ENCODE measurements around the gene KLHDC4.
"Not testable (repeated sequence)": the region's sequence is repeated elsewhere in the genome, so short reads cannot be mapped to it uniquely, and the experiment has no call there.

KLHDC4 gene

GRCh38 chr16:87787451-87788091, 21.8 kb upstream of the KLHDC4 start:
- not testable (repeated sequence) for DNase-seq

GRCh38 chr16:87784812-87785211, 19.0 kb upstream of the KLHDC4 start:
- DNase-seq, result no peak

GRCh38 chr16:87782033-87782432, 16.2 kb upstream of the KLHDC4 start:
- DNase-seq, result no peak

- DNase-seq, result no peak
Observed at GRCh38 chr16:87780385-87780989, 14.7 kb upstream of the KLHDC4 start.

- peak; percentile 38 for DNase-seq
Observed at GRCh38 chr16:87778830-87779579, 13.2 kb upstream of the KLHDC4 start.

GRCh38 chr16:87778476-87778829, 12.7 kb upstream of the KLHDC4 start:
- no peak for DNase-seq

GRCh38 chr16:87773836-87774235, 8.1 kb upstream of the KLHDC4 start:
- DNase-seq, result not testable (repeated sequence)

- not testable (repeated sequence) for DNase-seq
Observed at GRCh38 chr16:87767456-87767855, 1.7 kb upstream of the KLHDC4 start.

GRCh38 chr16:87766485-87766797, 655 bp upstream of the KLHDC4 start:
- DNase-seq, result no peak

- DNase-seq, result no peak
Observed at GRCh38 chr16:87765473-87765775, 362 bp downstream of the KLHDC4 start.

GRCh38 chr16:87764600-87765472, 950 bp downstream of the KLHDC4 start:
- DNase-seq, result no peak

GRCh38 chr16:87762620-87763019, 3.2 kb downstream of the KLHDC4 start:
- no peak for DNase-seq

- DNase-seq, result peak; percentile 62
Observed at GRCh38 chr16:87762071-87762571, 3.7 kb downstream of the KLHDC4 start.

GRCh38 chr16:87761060-87761459, 4.7 kb downstream of the KLHDC4 start:
- DNase-seq, result no peak

GRCh38 chr16:87757841-87758426, 7.9 kb downstream of the KLHDC4 start:
- DNase-seq, result no peak

GRCh38 chr16:87754535-87754934, 11.3 kb downstream of the KLHDC4 start:
- no peak for DNase-seq

- DNase-seq, result no peak
Observed at GRCh38 chr16:87747626-87748414, 18.0 kb downstream of the KLHDC4 start.

GRCh38 chr16:87746178-87746577, 19.6 kb downstream of the KLHDC4 start:
- no peak for DNase-seq

- DNase-seq, result no peak
Observed at GRCh38 chr16:87744750-87745514, 20.9 kb downstream of the KLHDC4 start.

- DNase-seq, result peak; percentile 76
Observed at GRCh38 chr16:87742781-87743490, 22.9 kb downstream of the KLHDC4 start.

Data from DMS79 treated with DMSO at 0.1 percent for 48 hours (cell line).